OCI-LY7 (cell line): ENCODE data around the gene HEXIM2. TPM values are rescaled to one million over a fixed set of nuclear protein-coding genes. Genes with fewer than 3 reads are reported as not detected.

Experiments used
- BruUV-seq: library from RNA; stranded (reverse); fragments of 400-500 nt; replicated peaks from 2 replicates; lab custom pipeline; 2021; lab: Mats Ljungman, UMichigan
- CTCF ChIA-PET: fragments of 300-600 bp; sonication (Branson Sonifier 250); formaldehyde crosslinking; loops from one replicate; lab custom pipeline; 2022; ENCODE audit warnings: antibody characterized with exemption; ENCODE audit not compliant: unreplicated experiment; lab: Charles Lee
- POLR2A ChIA-PET: fragments of 300-600 bp; sonication (Branson Sonifier 250); formaldehyde crosslinking; loops from one replicate; lab custom pipeline; 2022; ENCODE audit warnings: antibody characterized with exemption; lab: Charles Lee
- DNase-seq: peaks from one replicate; pipeline ENCODE4 v3.0.0-alpha.2; 2015; ENCODE audit warnings: low spot score
- H2AFZ ChIP-seq: fragments of 200-600 bp; sonication (generic), shearing (Covaris generic); 2 replicates; pipeline ENCODE4 v1.6.1; 2014; ENCODE audit warnings: mild to moderate bottlenecking, antibody characterized with exemption, low read length, moderate library complexity
- H3K27ac ChIP-seq: fragments of 200-600 bp; sonication (generic); 2 replicates; pipeline ENCODE4 v1.5.1; 2014; ENCODE audit warnings: mixed run types, low read depth, mild to moderate bottlenecking, moderate library complexity, low read length, inconsistent platforms; ENCODE audit not compliant: poor library complexity, severe bottlenecking
- H3K36me3 ChIP-seq: fragments of 200-600 bp; sonication (generic); 2 replicates; pipeline ENCODE4 v1.6.1; 2014; ENCODE audit warnings: mild to moderate bottlenecking, antibody characterized with exemption, low read length, moderate library complexity, mixed read lengths; ENCODE audit not compliant: insufficient read depth
- H3K4me1 ChIP-seq: fragments of 200-600 bp; sonication (generic); 2 replicates; pipeline ENCODE4 v1.5.1; 2014; ENCODE audit warnings: mild to moderate bottlenecking, low read length; ENCODE audit not compliant: insufficient read depth, poor library complexity, severe bottlenecking
- H3K4me2 ChIP-seq: fragments of 200-600 bp; sonication (generic); 2 replicates; pipeline ENCODE4 v1.6.1; 2014; ENCODE audit warnings: mild to moderate bottlenecking, low read length
- H3K4me3 ChIP-seq: fragments of 200-600 bp; sonication (generic); 2 replicates; pipeline ENCODE4 v1.5.1; 2014; ENCODE audit warnings: mild to moderate bottlenecking, low read depth, low read length; ENCODE audit not compliant: poor library complexity, severe bottlenecking
- H3K79me2 ChIP-seq: fragments of 200-600 bp; sonication (generic); 2 replicates; pipeline ENCODE4 v1.6.1; 2016; ENCODE audit warnings: low read depth, mild to moderate bottlenecking, low read length, moderate library complexity, mixed read lengths; ENCODE audit not compliant: insufficient read depth
- H3K9me2 ChIP-seq: fragments of 200-600 bp; sonication (generic); 2 replicates; pipeline ENCODE4 v1.6.1; 2016; ENCODE audit warnings: mild to moderate bottlenecking, low read length, mixed read lengths; ENCODE audit not compliant: insufficient read depth
- H3K9me3 ChIP-seq: fragments of 200-600 bp; sonication (generic); 2 replicates; pipeline ENCODE4 v1.6.1; 2014; ENCODE audit warnings: mild to moderate bottlenecking, mixed run types, low read length, mixed read lengths
- H4K20me1 ChIP-seq: fragments of 200-600 bp; sonication (generic); 2 replicates; pipeline ENCODE4 v1.6.1; 2014; ENCODE audit warnings: mild to moderate bottlenecking, antibody characterized with exemption, low read length, moderate library complexity, mixed read lengths; ENCODE audit not compliant: insufficient read depth
- CTCF ChIP-seq: fragments of 200-600 bp; sonication (generic); conservative IDR thresholded peaks from 2 replicates; pipeline ENCODE4 v1.5.1; 2014; ENCODE audit warnings: mild to moderate bottlenecking, antibody characterized with exemption, low read length, moderate library complexity, mixed read lengths
- EZH2phosphoT487 ChIP-seq: fragments of 200-600 bp; sonication (generic); IDR thresholded peaks from 2 replicates; pipeline ENCODE4 v1.6.1; 2018; ENCODE audit warnings: low read depth, borderline replicate concordance, mild to moderate bottlenecking, mixed run types, antibody characterized with exemption, low read length, moderate library complexity, mixed read lengths
- intact Hi-C: fragments of 100-400 bp; cut with micrococcal nuclease; formaldehyde crosslinking; loops from one replicate; pipeline ENCODE4 v1.10.0; 2022; ENCODE audit not compliant: unreplicated experiment
- total RNA-seq, 2 experiments: library from RNA; depleted of rRNA in 1 of 2; stranded (reverse); fragments of >200 nt in 1 of 2; shearing (Covaris generic) in 1 of 2; gene quantifications; 2 replicates each; pipeline ENCODE4 v1.2.3, GENCODE V29; 2014 to 2022

The HEXIM2 gene
- total RNA-seq, 2 experiments from 2014 or later, result 8.6 to 11.1 TPM

GRCh38 chr17:45149669-45150664, 11.7 kb upstream of the HEXIM2 start:
- intact Hi-C loops, result loop anchor here (1.0 kb wide), 1 partner anchor 48 kb away; no protein-coding TSS in a partner anchor
- DNase-seq, result peak; percentile 43
- H3K27ac ChIP-seq, result no peak overlapping the region
- no TSS peak for BruUV-seq
- H3K79me2 ChIP-seq, result peaks cover 16% of the 10 kb centered on the region; the same call in 1 of the 2 replicates
- H3K4me3 ChIP-seq, result peak overlapping the region; percentile 73
- H3K4me2 ChIP-seq, result peak overlapping the region; percentile 96
- peaks cover 15% of the 10 kb centered on the region; the same call in 1 of the 2 replicates for H4K20me1 ChIP-seq
- no peaks in the 10 kb centered on the region for H3K9me2 ChIP-seq
- POLR2A ChIA-PET, result interaction anchor here (0.6 to 4.2 kb wide), 13 partner anchors 8 to 174 kb away, joined by 3 to 19 read pairs (median 5); partner anchors contain the start of genes ACBD4 and HEXIM2
- no peak for TF ChIP-seq CTCF
- TF ChIP-seq EZH2phosphoT487, result no peak
- H3K4me1 ChIP-seq, result peaks cover 36% of the 10 kb centered on the region
- no peaks in the 10 kb centered on the region for H3K36me3 ChIP-seq
- CTCF ChIA-PET, result interaction anchor here (0.6 to 2.1 kb wide), 9 partner anchors 11 to 708 kb away, joined by 3 to 7 read pairs (median 4); partner anchors contain the start of gene ACBD4
- no peak overlapping the region for H2AFZ ChIP-seq
- no peaks in the 10 kb centered on the region for H3K9me3 ChIP-seq

- BruUV-seq, result no TSS peak
- H3K79me2 ChIP-seq, result peaks cover 16% of the 10 kb centered on the region; the same call in 1 of the 2 replicates
- H3K9me3 ChIP-seq, result no peaks in the 10 kb centered on the region
- H3K27ac ChIP-seq, result peak overlapping the region; percentile 9
- peaks cover 36% of the 10 kb centered on the region for H3K4me1 ChIP-seq
- H2AFZ ChIP-seq, result no peak overlapping the region
- POLR2A ChIA-PET, result interaction anchor here (0.7 to 4.2 kb wide), 6 partner anchors 7 to 75 kb away, joined by 3 to 19 read pairs (median 6); partner anchors contain the start of genes ACBD4 and HEXIM2
- peak overlapping the region; percentile 73 for H3K4me3 ChIP-seq
- intact Hi-C loops, result no loop called here
- TF ChIP-seq CTCF, result no peak
- no peak for TF ChIP-seq EZH2phosphoT487
- H3K4me2 ChIP-seq, result peak overlapping the region; percentile 96
- peaks cover 15% of the 10 kb centered on the region; the same call in 1 of the 2 replicates for H4K20me1 ChIP-seq
- H3K36me3 ChIP-seq, result no peaks in the 10 kb centered on the region
- CTCF ChIA-PET, result interaction anchor here (0.6 to 2.1 kb wide), 6 partner anchors 10 to 495 kb away, joined by 3 to 5 read pairs (median 4); partner anchors contain the start of genes ACBD4 and HEXIM2
- H3K9me2 ChIP-seq, result no peaks in the 10 kb centered on the region
- DNase-seq, result no peak
These were observed 10.5 kb upstream of the HEXIM2 start for GRCh38 chr17:45150911-45151809.
